ENCODE results near the gene LMO4.

- TF ChIP-seq ZFP1 (CRISPR knock-in tag; IDR thresholded peaks at IDR 0.05) (no peak), SMC3 (IDR thresholded peaks at IDR 0.05; ENCODE audit: low read length) (no peak), ZFX (CRISPR knock-in tag; IDR thresholded peaks at IDR 0.05; ENCODE audit: low read depth) (no peak), CTCF (CRISPR knock-in tag; IDR thresholded peaks at IDR 0.05) (no peak), HNRNPL (IDR thresholded peaks at IDR 0.05; ENCODE audit: low read depth, low read length) (no peak), POLR2AphosphoS5 (IDR thresholded peaks at IDR 0.05; ENCODE audit: low read depth, low read length) (no peak), ZNF563 (CRISPR knock-in tag; IDR thresholded peaks at IDR 0.05) (no peak), DPF2 (CRISPR knock-in tag; IDR thresholded peaks at IDR 0.05; ENCODE audit: borderline replicate concordance, low read depth) (no peak), ATF2 (CRISPR knock-in tag; IDR thresholded peaks at IDR 0.05) (no peak), ZNF672 (CRISPR knock-in tag; IDR thresholded peaks at IDR 0.05) (no peak), MAFK (conservative IDR thresholded peaks at IDR 0.05 in 1 of 2, IDR thresholded peaks at IDR 0.05 in 1 of 2; ENCODE audit: low read length in 2 of 2) (no peak), ELF4 (CRISPR knock-in tag; IDR thresholded peaks at IDR 0.05; ENCODE audit: borderline replicate concordance) (no peak), BHLHE40 (IDR thresholded peaks at IDR 0.05; ENCODE audit: low read length) (no peak)
Observed at GRCh38 chr1:87389011-87389410, 60.3 kb downstream of the LMO4 start.
